Subcutaneous abdominal adipose tissue (tissue), 5 donors: ENCODE results near the gene ZBTB45.

Source experiments
- H3K27ac ChIP-seq: one replicate; pipeline ENCODE4 v1.7.0; 2013; ENCODE audit warnings: low read depth, mild to moderate bottlenecking, inconsistent platforms, low read length, moderate library complexity
- H3K27me3 ChIP-seq, 5 donors: one replicate each; pipeline ENCODE4 v1.7.0; 2013; ENCODE audit warnings: low read length in 5 of 5, inconsistent platforms in 1 of 5; ENCODE audit not compliant: control insufficient read depth in 5 of 5, insufficient read depth in 4 of 5
- H3K36me3 ChIP-seq, 5 donors: one replicate each; pipeline ENCODE4 v1.7.0; 2013; ENCODE audit warnings: low read length in 5 of 5; ENCODE audit not compliant: control insufficient read depth in 5 of 5, insufficient read depth in 5 of 5
- H3K4me1 ChIP-seq, 5 donors: one replicate each; pipeline ENCODE4 v1.7.0; 2013; ENCODE audit warnings: low read length in 5 of 5, mild to moderate bottlenecking in 3 of 5, moderate library complexity in 1 of 5; ENCODE audit not compliant: control insufficient read depth in 5 of 5, insufficient read depth in 5 of 5
- H3K4me3 ChIP-seq, 5 donors: one replicate each; pipeline ENCODE4 v1.7.0; 2013; ENCODE audit warnings: low read length in 5 of 5, low read depth in 1 of 5
- H3K9ac ChIP-seq, 5 donors: one replicate each; pipeline ENCODE4 v1.7.0; 2013; ENCODE audit warnings: low read length in 5 of 5, mild to moderate bottlenecking in 4 of 5, moderate library complexity in 3 of 5
- H3K9me3 ChIP-seq, 5 donors: one replicate each; pipeline ENCODE4 v1.7.0; 2013; ENCODE audit warnings: low read length in 5 of 5; ENCODE audit not compliant: control insufficient read depth in 5 of 5
- donor health status: healthy.
- donor health status: healthy.
- donor health status: healthy.
- donor health status: healthy.
- donor health status: healthy.

Gene ZBTB45

DNA sequence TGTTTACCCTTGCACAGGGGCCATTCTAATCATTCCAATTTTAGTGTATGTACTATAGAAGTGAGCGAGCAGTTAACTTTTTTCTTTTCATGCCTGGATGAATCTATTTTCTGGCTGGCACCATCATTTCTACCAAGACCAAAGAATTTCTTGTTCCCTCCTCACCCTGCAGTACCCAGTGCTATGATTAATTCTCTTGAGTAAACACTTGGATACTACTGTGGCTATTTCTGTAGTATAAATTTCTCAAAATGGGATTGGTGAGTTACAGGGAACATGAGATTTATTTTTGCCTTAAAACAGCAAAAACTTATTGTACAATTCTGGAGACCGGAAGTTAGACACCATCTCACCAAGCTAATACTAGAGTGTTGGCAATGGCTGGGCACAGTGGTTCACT lies 35.8 kb downstream of the ZBTB45 start:
- Histone ChIP-seq H3K27me3 (no peaks in the 10 kb centered on the region), H3K9ac (no peak overlapping the region), H3K4me3 (no peak overlapping the region), H3K9me3 (no peaks in the 10 kb centered on the region), H3K4me1 (no peaks in the 10 kb centered on the region), H3K36me3 (peaks cover 0 to 28% (median 18%) of the 10 kb centered on the region in 5 donors), H3K27ac (no peak overlapping the region)

DNA sequence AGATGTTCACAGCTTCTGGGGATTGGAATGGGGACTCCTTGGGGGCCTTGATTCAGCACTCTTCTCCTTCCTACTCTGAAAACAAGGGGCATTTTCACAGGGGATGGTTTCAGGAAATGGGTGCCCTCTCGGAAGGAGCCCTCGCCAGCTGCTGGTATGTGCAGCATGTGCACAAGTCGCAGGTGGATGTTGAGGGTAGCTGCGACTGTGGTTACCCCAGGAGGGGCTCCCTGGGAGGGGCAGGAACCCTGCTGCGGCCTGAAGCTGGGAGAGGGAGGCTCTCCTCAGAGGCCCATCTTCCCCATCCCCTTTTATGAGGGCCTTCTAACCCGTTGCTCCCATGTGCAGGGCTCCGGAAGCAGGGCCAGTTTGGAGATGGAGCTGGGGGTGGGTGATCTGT lies 37.2 kb downstream of the ZBTB45 start:
- peaks cover 0 to 34% (median 21%) of the 10 kb centered on the region in 5 donors for H3K36me3 ChIP-seq
- no peaks in the 10 kb centered on the region for H3K27me3 ChIP-seq
- peaks cover 0 to under 1% (median 0%) of the 10 kb centered on the region in 5 donors for H3K4me1 ChIP-seq
- H3K9ac ChIP-seq, result no peak overlapping the region
- H3K27ac ChIP-seq, result no peak overlapping the region
- no peaks in the 10 kb centered on the region for H3K9me3 ChIP-seq
- H3K4me3 ChIP-seq, result no peak overlapping the region

DNA sequence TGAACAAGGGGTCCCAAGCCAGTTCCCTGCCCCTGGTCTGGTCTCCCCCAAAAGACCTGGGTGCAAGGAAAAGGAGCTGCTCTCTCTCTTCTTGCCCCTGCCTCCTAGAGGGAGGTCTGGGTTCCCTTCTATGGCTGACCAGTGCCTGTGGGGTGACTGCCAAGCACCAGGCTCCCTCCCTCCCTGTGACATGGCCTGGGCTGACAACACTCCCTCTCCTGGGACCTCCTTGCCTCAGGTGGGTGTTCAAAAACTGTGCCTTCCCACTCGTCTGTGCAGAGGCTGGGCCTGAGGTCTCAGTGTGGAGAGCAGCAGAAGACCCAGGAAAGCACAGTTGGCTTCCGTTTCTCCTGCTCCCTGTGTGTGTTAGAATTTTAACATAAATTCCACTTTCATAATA lies 38.8 kb downstream of the ZBTB45 start:
- H3K4me3 ChIP-seq, result no peak overlapping the region
- no peak overlapping the region for H3K27ac ChIP-seq
- H3K4me1 ChIP-seq, result peaks cover 2 to 14% (median 9%) of the 10 kb centered on the region in 5 donors
- no peaks in the 10 kb centered on the region for H3K27me3 ChIP-seq
- H3K9ac ChIP-seq, result no peak overlapping the region
- peaks cover 0 to 34% (median 21%) of the 10 kb centered on the region in 5 donors for H3K36me3 ChIP-seq
- H3K9me3 ChIP-seq, result no peaks in the 10 kb centered on the region

DNA sequence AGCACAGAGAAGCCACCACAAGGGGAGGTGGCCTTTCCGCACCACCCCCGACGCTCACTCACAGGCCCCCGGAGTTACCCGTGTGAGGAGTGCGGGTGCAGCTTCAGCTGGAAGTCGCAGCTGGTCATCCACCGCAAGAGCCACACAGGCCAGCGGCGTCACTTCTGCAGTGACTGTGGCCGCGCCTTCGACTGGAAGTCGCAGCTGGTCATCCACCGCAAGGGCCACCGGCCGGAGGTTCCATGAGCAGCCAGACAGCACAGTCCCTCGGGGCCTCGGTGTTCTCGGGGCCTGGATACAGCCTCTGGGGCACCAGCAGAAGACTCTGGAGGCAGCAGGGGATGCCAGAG lies 39.2 kb downstream of the ZBTB45 start:
- no peaks in the 10 kb centered on the region for H3K9me3 ChIP-seq
- H3K4me3 ChIP-seq, result no peak overlapping the region
- no peaks in the 10 kb centered on the region for H3K27me3 ChIP-seq
- no peak overlapping the region for H3K9ac ChIP-seq
- no peak overlapping the region for H3K27ac ChIP-seq
- H3K36me3 ChIP-seq, result peaks cover 0 to 34% (median 21%) of the 10 kb centered on the region in 5 donors
- peaks cover 2 to 17% (median 11%) of the 10 kb centered on the region in 5 donors for H3K4me1 ChIP-seq

DNA sequence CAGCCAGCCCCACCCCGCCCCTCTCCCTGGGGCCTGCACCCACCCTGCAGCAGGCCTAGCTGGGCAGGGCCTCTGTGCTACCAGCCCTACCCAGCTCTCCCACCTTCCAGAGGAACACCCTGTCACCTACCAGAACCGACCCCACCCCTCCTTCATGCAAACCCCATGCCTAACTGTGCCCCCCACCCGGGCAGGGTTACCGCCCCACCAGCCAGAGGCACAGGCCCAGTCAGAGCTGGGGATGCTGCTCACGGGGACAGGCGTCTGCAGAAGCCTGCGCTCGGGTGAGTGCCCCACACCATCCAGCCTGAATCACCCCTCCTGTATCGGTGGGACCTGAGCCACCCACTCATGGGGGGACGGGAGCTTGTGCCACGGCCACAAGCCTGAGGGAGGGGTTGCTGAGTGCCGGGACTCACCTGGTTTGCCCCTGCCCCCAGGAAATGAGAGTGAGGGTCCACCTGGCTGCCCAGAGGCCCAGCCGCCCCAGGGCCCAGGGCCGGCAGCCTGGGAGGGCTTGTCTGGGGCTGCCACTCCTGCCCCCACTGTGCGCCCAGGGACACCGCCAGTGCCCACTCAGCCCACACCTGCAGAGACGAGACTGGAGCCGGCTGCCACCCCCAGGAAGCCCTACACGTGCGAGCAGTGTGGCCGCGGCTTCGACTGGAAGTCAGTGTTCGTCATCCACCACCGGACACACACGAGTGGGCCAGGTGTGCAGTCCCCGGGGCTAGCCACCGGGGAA lies 39.7 kb downstream of the ZBTB45 start:
- Histone ChIP-seq H3K27ac (no peak overlapping the region), H3K4me1 (peaks cover 4 to 23% (median 16%) of the 10 kb centered on the region in 5 donors), H3K9ac (no peak overlapping the region), H3K9me3 (no peaks in the 10 kb centered on the region), H3K36me3 (peaks cover 0 to 34% (median 21%) of the 10 kb centered on the region in 5 donors), H3K4me3 (no peak overlapping the region), H3K27me3 (no peaks in the 10 kb centered on the region)

DNA sequence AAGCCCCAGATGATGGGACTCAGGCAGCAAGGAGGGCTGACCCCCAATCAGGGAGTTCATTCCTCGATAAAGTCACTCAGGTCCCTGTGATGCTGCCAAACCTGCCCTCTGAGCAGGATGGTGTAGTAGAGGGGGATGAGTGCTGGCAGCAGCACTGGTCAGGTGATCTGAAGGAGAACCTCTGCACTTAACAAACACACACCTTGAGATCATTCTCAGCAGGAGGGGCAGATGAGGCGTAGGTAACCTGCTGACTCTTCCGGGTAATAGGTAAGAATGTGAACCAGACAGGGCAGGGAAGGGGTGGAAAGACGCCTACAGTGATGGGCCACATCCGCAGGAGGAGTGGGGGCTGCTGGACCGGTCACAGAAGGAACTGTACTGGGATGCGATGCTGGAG lies 40.3 kb downstream of the ZBTB45 start:
- no peak overlapping the region for H3K9ac ChIP-seq
- no peak overlapping the region for H3K27ac ChIP-seq

DNA sequence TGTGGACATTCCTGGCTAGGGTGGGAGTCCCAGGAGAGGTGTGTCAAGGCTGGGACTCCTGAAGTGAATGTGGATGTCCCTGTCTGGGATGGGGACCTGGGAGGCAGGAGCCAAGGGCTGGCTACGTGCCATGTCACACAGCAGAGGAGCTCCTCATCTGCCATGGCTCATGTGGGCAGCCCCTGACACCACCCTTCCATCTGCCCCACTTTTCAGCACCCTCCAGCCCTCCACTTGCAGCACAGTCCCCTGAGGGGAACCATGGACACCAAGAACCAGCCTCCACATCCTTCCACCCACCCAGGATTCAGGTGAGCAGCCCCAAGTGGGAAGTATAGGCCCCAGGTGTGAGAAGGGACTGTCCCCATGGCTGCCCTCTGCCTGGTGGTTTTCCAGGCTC lies 41.7 kb downstream of the ZBTB45 start:
- H3K27me3 ChIP-seq, result no peaks in the 10 kb centered on the region
- H3K36me3 ChIP-seq, result peaks cover 0 to 37% (median 29%) of the 10 kb centered on the region in 5 donors
- H3K9me3 ChIP-seq, result no peaks in the 10 kb centered on the region
- peaks cover 4 to 24% (median 19%) of the 10 kb centered on the region in 5 donors for H3K4me1 ChIP-seq
- no peak overlapping the region for H3K4me3 ChIP-seq
- peak overlapping the region in 1 of 5 donors; percentile 29 for H3K9ac ChIP-seq
- no peak overlapping the region for H3K27ac ChIP-seq

More for the DNA sequence above, 40.3 kb downstream of the ZBTB45 start:
- no peaks in the 10 kb centered on the region for H3K9me3 ChIP-seq
- no peak overlapping the region for H3K4me3 ChIP-seq
- peaks cover 0 to 34% (median 21%) of the 10 kb centered on the region in 5 donors for H3K36me3 ChIP-seq
- peaks cover 4 to 24% (median 19%) of the 10 kb centered on the region in 5 donors for H3K4me1 ChIP-seq
- H3K27me3 ChIP-seq, result no peaks in the 10 kb centered on the region

DNA sequence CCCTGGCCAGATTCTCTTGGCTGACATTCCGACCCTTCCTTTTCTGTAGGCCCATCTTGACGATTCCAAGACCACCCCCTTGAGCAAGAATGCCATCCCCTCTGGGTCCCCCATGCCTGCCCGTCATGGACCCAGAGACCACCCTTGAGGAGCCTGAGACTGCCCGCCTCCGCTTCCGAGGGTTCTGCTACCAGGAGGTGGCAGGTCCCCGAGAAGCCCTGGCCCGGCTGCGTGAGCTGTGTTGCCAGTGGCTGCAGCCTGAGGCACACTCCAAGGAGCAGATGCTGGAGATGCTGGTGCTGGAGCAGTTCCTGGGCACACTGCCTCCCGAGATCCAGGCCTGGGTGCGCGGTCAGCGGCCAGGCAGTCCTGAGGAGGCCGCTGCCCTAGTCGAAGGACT lies 42.5 kb downstream of the ZBTB45 start:
- H3K9me3 ChIP-seq, result no peaks in the 10 kb centered on the region
- no peaks in the 10 kb centered on the region for H3K27me3 ChIP-seq
- peak overlapping the region in 1 of 5 donors; percentile 33 for H3K4me3 ChIP-seq
- peaks cover 4 to 24% (median 19%) of the 10 kb centered on the region in 5 donors for H3K4me1 ChIP-seq
- H3K27ac ChIP-seq, result peak overlapping the region; percentile 84
- peaks cover 0 to 44% (median 37%) of the 10 kb centered on the region in 5 donors for H3K36me3 ChIP-seq
- H3K9ac ChIP-seq, result peak overlapping the region in 3 of 5 donors; percentile 13 to 89 (median 74)

DNA sequence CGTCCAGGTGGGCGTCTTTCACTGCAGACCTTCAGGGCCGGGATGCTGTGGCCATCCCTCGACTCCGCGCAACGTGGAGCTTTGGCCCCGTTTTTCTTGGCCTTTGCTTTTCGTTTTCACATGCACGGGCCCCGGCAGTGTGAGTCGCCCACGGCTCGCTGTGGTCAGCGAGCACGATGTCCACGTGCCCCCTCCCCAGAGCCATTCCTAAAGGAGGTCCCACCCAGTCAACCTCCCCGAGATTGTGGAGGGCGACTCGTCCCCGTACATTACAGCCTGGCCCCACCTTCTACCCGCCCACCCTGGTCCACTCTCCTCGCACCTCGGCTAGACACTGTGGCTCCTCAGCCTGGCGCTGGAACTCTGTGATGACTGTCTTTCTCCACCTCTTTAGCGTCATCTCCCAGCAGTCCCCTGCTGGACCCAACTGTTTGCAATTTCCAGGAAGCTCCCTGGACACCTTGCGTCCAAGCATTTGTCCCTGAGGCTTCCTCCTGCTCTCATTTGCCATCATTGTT lies 43.1 kb downstream of the ZBTB45 start:
- no peaks in the 10 kb centered on the region for H3K27me3 ChIP-seq
- H3K27ac ChIP-seq, result peak overlapping the region; percentile 84
- H3K4me1 ChIP-seq, result peaks cover 4 to 24% (median 19%) of the 10 kb centered on the region in 5 donors
- peak overlapping the region; percentile 51 to 83 (median 77) for H3K4me3 ChIP-seq
- H3K36me3 ChIP-seq, result peaks cover 0 to 50% (median 42%) of the 10 kb centered on the region in 5 donors
- H3K9ac ChIP-seq, result peak overlapping the region; percentile 5 to 89 (median 77)
- H3K9me3 ChIP-seq, result no peaks in the 10 kb centered on the region
